GM10266 (cell line): ENCODE measurements around the gene ENOSF1.

Experiments
- DNase-seq: peaks from one replicate; pipeline ENCODE4 v3.0.0; 2012; ENCODE audit errors: extremely low spot score
- TF ChIP-seq, protein P1 (sequence below): IDR thresholded peaks from 2 replicates; pipeline ENCODE4 v1.5.1; 2012; ENCODE audit warnings: mild to moderate bottlenecking, low read depth; ENCODE audit not compliant: control insufficient read depth, insufficient read depth; ENCODE audit errors: missing control alignments

ENOSF1 gene

GRCh38 chr18:654601-655000 lies 57.8 kb downstream of the ENOSF1 start:
- TF ChIP-seq, protein P1, sequence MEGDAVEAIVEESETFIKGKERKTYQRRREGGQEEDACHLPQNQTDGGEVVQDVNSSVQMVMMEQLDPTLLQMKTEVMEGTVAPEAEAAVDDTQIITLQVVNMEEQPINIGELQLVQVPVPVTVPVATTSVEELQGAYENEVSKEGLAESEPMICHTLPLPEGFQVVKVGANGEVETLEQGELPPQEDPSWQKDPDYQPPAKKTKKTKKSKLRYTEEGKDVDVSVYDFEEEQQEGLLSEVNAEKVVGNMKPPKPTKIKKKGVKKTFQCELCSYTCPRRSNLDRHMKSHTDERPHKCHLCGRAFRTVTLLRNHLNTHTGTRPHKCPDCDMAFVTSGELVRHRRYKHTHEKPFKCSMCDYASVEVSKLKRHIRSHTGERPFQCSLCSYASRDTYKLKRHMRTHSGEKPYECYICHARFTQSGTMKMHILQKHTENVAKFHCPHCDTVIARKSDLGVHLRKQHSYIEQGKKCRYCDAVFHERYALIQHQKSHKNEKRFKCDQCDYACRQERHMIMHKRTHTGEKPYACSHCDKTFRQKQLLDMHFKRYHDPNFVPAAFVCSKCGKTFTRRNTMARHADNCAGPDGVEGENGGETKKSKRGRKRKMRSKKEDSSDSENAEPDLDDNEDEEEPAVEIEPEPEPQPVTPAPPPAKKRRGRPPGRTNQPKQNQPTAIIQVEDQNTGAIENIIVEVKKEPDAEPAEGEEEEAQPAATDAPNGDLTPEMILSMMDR, result no peak
- DNase-seq, result no peak

DNA sequence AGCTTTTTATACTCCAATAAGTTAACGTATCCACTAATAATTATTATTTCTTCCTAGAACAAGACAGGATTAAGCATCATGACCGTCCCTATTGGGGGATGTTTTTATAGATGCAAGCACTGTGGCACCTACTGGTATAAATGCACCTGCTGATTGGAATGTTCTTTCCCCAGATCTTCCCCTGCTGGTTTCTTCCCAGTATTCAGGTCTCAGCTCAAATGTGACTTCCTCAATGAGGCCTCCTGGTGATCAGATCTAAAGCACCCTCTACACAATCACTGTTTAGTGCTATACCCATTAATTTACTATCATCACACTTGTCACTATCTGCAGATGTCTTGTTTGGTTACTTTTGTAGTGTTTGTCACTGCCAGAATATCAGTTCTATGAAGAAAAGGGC lies 58.9 kb downstream of the ENOSF1 start:
- TF ChIP-seq, protein P1, result no peak
- no peak for DNase-seq

- no peak for DNase-seq
- TF ChIP-seq, protein P1, result no peak
Observed at GRCh38 chr18:652131-652530, 60.3 kb downstream of the ENOSF1 start.

DNA sequence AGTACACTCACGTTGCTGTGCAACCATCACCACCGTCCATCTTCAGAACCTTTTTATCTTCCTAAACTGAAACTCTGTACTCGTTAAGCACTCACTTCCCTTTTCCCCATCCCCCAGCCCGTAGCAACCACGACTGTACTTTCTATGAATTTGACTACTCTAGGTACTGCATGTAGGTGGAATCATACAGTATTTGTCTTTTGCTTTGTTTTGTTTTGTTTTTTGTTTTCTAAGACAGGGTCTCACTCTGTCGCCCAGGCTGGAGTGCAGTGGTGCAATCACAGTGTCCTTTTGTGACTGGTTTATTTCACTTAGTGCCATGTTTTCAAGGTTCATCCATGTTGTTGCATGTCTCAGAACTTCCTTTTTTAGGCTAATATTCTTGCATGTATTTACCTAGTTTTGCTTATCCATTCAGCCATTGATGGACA lies 62.0 kb downstream of the ENOSF1 start:
- no peak for DNase-seq
- TF ChIP-seq, protein P1, result no peak

- no peak for DNase-seq
Observed at GRCh38 chr18:649341-649740, 63.1 kb downstream of the ENOSF1 start.

GRCh38 chr18:647304-647703 lies 65.1 kb downstream of the ENOSF1 start:
- no peak for DNase-seq
- TF ChIP-seq, protein P1, result no peak

More at GRCh38 chr18:649341-649740, 63.1 kb downstream of the ENOSF1 start:
- TF ChIP-seq, protein P1, result no peak

GRCh38 chr18:644395-645004 lies 67.9 kb downstream of the ENOSF1 start:
- no peak for DNase-seq
- TF ChIP-seq, protein P1, result no peak
